MCF 10A (cell line): ENCODE results near the gene KRTAP3-3. TPM values are rescaled to one million over a fixed set of nuclear protein-coding genes. Genes with fewer than 3 reads are reported as not detected.

Experiments
- BruUV-seq: library from RNA; stranded (reverse); fragments of 400-500 nt; replicated peaks from 2 replicates; lab custom pipeline; 2021; lab: Mats Ljungman, UMichigan
- CTCF ChIA-PET: fragments of 300-600 bp; sonication (Branson Sonifier 250); formaldehyde crosslinking; extraction: SDS; loops from one replicate; lab custom pipeline; 2021; ENCODE audit warnings: antibody characterized with exemption, inconsistent platforms; lab: Yijun Ruan, JAX
- POLR2A ChIA-PET: fragments of 300-600, 350-650 bp; sonication (Branson Sonifier 250); formaldehyde crosslinking; extraction: SDS; loops from one replicate; lab custom pipeline; 2020; ENCODE audit warnings: antibody characterized with exemption, inconsistent platforms; lab: Yijun Ruan, JAX
- DNase-seq: peaks from one replicate; pipeline ENCODE4 v3.0.0-alpha.2; 2018; ENCODE audit not compliant: unreplicated experiment
- H3K27ac Mint-ChIP-seq: one replicate; pipeline ENCODE4 v1.8.0; 2022; ENCODE audit warnings: mild to moderate bottlenecking, low read depth, mixed read lengths; ENCODE audit not compliant: unreplicated experiment
- H3K27me3 Mint-ChIP-seq: one replicate; pipeline ENCODE4 v1.8.0; 2022; ENCODE audit warnings: mixed read lengths; ENCODE audit not compliant: insufficient read depth, unreplicated experiment
- H3K36me3 Mint-ChIP-seq: one replicate; pipeline ENCODE4 v1.8.0; 2022; ENCODE audit warnings: mild to moderate bottlenecking, moderate library complexity, mixed read lengths; ENCODE audit not compliant: insufficient read depth, unreplicated experiment
- H3K4me1 Mint-ChIP-seq: one replicate; pipeline ENCODE4 v1.8.0; 2022; ENCODE audit warnings: mixed read lengths; ENCODE audit not compliant: insufficient read depth, unreplicated experiment
- H3K4me3 Mint-ChIP-seq: one replicate; pipeline ENCODE4 v1.8.0; 2022; ENCODE audit warnings: mild to moderate bottlenecking, moderate library complexity, mixed read lengths; ENCODE audit not compliant: unreplicated experiment
- H3K9me3 Mint-ChIP-seq: one replicate; pipeline ENCODE4 v1.8.0; 2022; ENCODE audit warnings: mixed read lengths; ENCODE audit not compliant: unreplicated experiment
- CTCF ChIP-seq: fragments of 200-600 bp; IDR thresholded peaks from one replicate; pipeline ENCODE4 v1.8.0; 2022; ENCODE audit warnings: antibody characterized with exemption, mild to moderate bottlenecking; ENCODE audit not compliant: unreplicated experiment
- intact Hi-C: fragments of 100-400 bp; cut with micrococcal nuclease; formaldehyde crosslinking; loops from 2 replicates; pipeline ENCODE4 v1.14.1; 2022
- total RNA-seq: library from RNA; stranded (reverse); gene quantifications from 2 replicates; pipeline ENCODE4 v1.2.3, GENCODE V29; 2022

Gene KRTAP3-3
- total RNA-seq, 1 experiment from 2014 or later = not detected

DNA sequence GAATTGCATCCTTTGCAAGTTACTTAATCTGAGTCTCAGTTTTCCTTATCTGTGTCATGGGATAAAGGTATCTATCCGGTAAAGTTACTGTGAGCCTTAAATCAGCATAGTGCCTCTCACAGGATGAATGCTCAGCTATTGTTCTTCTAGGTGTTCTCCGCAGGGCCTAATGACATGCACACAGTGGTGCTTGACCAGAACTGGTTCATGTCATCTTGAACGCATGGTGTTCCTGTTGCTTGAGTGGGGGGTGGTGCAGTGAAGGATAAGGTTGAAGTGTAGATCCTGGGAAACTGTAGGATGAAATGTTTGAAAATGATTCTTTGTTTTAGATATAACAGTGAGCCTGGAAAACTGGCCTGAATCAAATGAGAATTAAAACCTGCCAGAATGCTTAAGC, 13.8 kb downstream of the KRTAP3-3 start:
- BruUV-seq = no TSS peak
- Mint-ChIP-seq H3K27me3 (peaks cover 11% of the 10 kb centered on the region), H3K36me3 (no peaks in the 10 kb centered on the region), H3K9me3 (no peaks in the 10 kb centered on the region), H3K27ac (no peak overlapping the region), H3K4me3 (no peak overlapping the region), H3K4me1 (no peaks in the 10 kb centered on the region)
- intact Hi-C loops = no loop called here
- no peak for TF ChIP-seq CTCF
- ChIA-PET POLR2A (interaction anchor here (1.3 kb wide), 1 partner anchor 13 kb away, joined by 3 read pairs; the partner anchor contains the start of gene KRT39), CTCF (interaction anchor here (0.7 kb wide), 2 partner anchors 34 to 350 kb away, joined by 3 to 4 read pairs; no protein-coding TSS in a partner anchor)
- no peak for DNase-seq

GRCh38 chr17:40978575-40979151, 15.3 kb downstream of the KRTAP3-3 start:
- Mint-ChIP-seq H3K27me3 (peaks cover 4% of the 10 kb centered on the region), H3K4me3 (no peak overlapping the region), H3K9me3 (no peaks in the 10 kb centered on the region), H3K4me1 (no peaks in the 10 kb centered on the region), H3K27ac (no peak overlapping the region), H3K36me3 (no peaks in the 10 kb centered on the region)
- no peak for DNase-seq
- ChIA-PET POLR2A (interaction anchor here (0.7 kb wide), 1 partner anchor 1209 kb away, joined by 4 read pairs; no protein-coding TSS in a partner anchor), CTCF (no interaction called here)
- BruUV-seq = no TSS peak
- intact Hi-C loops = no loop called here
- no peak for TF ChIP-seq CTCF

GRCh38 chr17:40975516-40975915, 18.4 kb downstream of the KRTAP3-3 start:
- H3K4me1 Mint-ChIP-seq = no peaks in the 10 kb centered on the region
- no peak overlapping the region for H3K4me3 Mint-ChIP-seq
- POLR2A ChIA-PET = no interaction called here
- H3K27ac Mint-ChIP-seq = no peak overlapping the region
- no peaks in the 10 kb centered on the region for H3K36me3 Mint-ChIP-seq
- intact Hi-C loops = no loop called here
- no peaks in the 10 kb centered on the region for H3K9me3 Mint-ChIP-seq
- no peak for DNase-seq
- CTCF ChIA-PET = interaction anchor here (0.7 kb wide), 1 partner anchor 554 kb away, joined by 3 read pairs; no protein-coding TSS in a partner anchor
- no peak for TF ChIP-seq CTCF
- BruUV-seq = no TSS peak
- H3K27me3 Mint-ChIP-seq = no peaks in the 10 kb centered on the region

- Mint-ChIP-seq H3K27ac (no peak overlapping the region), H3K4me1 (no peaks in the 10 kb centered on the region), H3K27me3 (no peaks in the 10 kb centered on the region), H3K4me3 (no peak overlapping the region), H3K9me3 (no peaks in the 10 kb centered on the region), H3K36me3 (no peaks in the 10 kb centered on the region)
- CTCF ChIA-PET = interaction anchor here (0.7 kb wide), 1 partner anchor 473 kb away, joined by 3 read pairs; no protein-coding TSS in a partner anchor
- POLR2A ChIA-PET = interaction anchor here (0.7 kb wide), 2 partner anchors 37 to 317 kb away, joined by 3 read pairs; no protein-coding TSS in a partner anchor
- DNase-seq = no peak
- intact Hi-C loops = no loop called here
- no peak for TF ChIP-seq CTCF
- BruUV-seq = no TSS peak
Observed at GRCh38 chr17:40974366-40974765, 19.6 kb downstream of the KRTAP3-3 start.
